NCI-H2107 treated with DMSO at 0.1 percent for 48 hours (cell line): ENCODE measurements around the gene GNAQ.

Source experiments
- DNase-seq: peaks from one replicate; lab custom pipeline; 2025; ENCODE audit not compliant: unreplicated experiment; lab: John Stamatoyannopoulos, UW

GNAQ gene

DNA sequence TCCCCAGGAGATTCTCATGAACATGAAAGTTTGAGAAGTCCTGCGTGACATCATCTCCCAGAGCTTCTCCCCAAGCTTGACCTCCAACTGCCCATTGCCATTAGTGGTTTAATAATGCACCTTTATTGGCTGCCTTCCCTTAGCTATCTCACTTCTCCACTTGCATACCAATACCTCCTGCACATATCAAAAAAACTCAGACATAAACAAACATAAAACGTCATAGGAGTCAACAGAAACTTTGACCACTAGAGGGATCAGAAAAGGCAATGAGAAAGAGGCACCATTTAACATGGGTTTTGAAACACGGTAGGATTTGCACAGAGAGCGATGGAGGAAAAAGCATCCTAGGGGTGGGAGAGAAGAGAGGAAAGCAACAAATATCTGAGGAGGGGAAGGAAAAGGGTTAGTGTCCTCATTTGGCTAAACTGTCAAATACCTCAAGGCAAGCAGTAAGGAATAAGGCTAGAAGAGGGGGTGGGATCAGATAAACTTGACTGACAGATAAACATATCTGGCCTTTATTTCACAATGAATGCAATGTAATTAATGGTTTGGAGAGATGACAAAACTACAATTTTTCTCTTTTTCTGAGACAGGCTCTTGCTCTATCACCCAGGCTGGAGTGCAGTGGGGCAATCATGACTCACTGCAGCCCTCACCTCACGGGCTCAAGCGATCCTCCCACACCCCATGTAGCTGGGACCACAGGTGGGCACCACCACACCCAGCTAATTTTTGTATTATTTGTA, 27.0 kb downstream of the GNAQ start:
- DNase-seq, result no peak

DNA sequence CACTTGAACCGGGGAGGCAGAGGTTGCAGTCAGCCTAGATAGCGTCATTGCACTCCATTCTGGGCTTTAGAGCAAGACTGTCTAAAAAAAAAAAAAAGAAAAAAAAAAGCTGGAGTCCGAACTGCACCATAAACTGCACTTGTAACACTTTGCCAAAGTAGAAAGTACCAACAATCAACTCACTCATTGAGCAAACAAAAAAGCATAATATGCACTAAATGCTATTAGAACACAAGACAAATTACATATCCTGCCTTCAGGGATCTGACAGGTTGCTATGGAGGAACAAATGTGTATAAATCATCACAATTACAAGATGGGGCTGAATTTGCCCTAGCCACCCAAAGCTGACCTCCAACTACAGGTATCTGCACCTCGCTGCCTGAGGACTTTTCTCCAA, 27.9 kb downstream of the GNAQ start:
- DNase-seq, result no peak

DNA sequence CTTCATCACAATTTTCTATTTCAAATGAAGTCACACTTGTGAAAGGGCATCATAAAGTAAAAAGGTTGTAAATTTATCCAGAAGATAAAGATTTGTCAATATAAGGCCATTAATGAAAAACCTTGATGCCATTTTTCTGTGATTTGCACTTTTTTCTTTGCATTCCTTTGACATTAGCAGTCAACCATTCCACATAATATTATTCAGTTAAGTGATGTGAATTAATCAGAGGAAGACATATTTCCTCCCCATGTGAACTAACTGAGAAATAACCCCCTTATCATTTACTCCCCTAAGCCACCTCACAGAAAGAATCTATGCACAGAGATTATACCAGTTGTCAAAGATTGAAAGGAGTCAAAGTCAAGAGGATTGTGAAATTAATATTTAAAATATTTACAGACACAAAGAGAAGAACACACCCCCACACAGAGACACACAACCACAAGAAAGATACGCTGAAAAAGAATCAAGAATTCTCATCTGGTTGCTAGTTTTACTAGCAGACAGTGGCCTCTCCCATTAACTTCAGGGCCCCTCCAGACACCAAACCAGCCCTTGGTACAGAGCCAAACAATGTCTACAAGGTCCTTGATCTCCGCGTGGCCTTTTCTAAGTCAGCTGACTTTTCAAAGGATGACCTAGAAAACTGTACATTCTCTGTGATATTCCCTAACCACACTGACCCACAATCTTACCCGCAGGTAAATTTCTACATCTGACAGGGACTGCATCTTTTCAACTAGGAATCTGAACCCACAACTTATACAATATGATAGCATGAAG, 29.5 kb downstream of the GNAQ start:
- no peak for DNase-seq

DNA sequence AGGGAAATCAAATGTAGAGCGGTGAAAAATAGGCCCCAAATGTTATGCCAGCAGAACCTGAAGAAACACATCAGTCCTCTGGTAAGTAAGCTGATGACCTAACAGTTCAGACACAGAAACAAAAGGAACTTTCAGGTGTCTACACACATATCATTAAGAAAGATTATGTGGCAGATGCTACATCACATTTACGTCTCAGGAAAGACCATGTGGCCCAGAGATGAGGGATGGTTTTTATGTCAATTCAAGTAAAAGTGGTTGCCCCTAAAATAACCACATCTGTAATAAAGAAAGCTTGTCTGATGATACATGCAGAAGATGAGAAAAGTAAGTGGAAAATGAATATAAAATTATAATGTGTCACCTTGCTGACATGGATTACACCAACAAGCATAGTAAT, 31.4 kb downstream of the GNAQ start:
- no peak for DNase-seq

DNA sequence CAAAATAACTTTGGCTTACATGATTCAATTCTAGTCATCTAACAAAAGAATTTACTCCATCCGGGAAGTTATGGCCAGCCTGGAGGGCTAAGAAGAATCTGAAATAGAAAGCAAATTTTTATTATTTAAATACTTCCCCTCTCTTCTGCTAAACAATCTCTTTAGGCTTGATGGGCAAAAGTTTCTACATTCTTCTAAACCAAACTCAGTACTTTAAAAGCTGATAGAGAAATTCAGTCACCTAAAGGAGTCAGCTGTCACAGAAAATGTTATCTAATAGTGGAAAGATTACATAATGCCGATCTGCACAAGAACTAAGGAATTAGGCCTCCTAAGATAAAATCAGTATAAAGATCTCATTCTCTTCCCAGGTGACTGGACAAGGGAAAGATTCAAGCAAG, 32.4 kb downstream of the GNAQ start:
- DNase-seq, result no peak

DNA sequence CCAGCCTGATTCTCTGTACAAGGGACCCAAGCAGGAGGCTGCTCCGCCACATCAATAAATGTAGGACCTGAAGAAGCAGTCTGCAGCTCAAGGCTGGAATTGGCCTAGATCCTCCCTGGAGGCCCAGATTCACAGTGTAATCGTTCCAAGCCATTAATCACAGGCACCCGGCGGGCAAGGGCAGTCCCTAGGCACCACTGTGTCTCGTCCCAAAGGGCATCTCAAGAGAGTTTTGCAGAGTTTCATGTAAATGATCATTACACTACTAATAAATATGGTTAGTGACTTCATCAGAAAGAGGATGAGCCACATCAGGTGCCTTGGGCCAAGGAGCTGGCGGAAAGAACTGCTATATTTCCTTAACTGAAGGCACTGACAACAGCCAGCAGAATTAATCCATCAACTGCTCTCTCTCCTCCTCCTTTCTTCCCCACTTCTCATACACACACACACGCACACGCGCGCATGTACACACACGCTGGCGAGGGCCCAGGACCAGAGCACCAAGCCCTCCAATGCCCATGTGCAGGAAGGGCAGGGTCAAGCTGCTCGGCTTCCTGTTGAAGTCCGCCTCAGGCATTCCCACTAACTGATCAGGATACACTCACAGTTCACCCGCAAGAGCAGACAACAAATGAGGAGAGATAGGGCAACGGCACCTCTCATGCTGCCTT, 33.9 kb downstream of the GNAQ start:
- no peak for DNase-seq

DNA sequence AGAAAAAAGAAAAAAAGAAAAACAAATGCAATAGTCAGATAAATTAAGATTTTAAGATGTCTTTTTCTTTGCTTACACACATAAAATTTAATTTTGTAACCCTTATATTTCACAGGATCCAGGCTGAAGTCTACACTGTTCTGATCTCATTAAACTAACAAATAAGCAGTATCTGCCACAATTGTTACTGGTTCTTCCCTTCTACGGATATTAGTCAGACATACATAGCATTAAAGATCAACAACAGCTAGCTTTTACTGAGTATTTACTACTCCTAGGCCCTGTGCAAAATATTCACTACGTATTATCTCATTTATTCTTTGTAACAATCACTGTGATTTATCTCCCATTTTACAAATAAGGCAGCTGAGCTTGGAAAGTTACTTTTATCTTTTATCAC, 34.9 kb downstream of the GNAQ start:
- DNase-seq, result no peak

DNA sequence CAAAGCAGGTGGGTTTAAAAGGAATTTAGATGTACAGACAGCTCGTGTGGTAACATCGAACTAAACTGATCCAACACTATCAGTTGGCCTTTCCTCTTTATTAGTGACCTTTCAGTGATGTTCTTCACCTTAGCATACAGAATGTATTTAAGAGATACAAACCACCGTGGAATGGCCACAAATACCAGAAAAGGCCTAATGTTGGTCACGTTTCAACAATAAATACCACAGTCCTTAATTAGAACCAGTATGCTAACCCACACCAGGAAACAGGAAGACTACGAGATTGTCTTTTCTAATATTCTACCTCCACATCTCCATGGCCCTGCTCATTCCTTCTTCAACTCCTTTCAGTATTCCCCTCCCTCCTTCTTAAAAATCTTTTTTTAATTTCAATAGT, 40.4 kb downstream of the GNAQ start:
- DNase-seq, result no peak

DNA sequence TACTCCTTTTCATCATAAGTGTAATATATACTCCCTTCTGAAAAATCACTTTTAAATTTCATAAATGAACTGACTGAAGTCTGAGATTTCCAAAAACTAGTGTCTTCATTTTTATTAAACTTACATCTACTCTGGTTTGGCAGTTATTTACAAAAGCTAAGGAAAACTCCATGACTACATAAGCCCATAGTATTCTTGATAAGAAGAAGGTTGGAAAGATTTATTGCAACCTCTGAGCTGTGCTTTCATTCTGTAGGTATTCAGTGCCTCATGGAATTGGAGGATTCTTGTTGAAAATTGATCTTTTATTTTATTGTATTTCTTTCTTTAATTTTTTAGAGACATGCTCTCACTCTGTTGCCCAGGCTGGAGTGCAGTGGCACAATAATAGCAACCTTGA, 41.7 kb downstream of the GNAQ start:
- no peak for DNase-seq

DNA sequence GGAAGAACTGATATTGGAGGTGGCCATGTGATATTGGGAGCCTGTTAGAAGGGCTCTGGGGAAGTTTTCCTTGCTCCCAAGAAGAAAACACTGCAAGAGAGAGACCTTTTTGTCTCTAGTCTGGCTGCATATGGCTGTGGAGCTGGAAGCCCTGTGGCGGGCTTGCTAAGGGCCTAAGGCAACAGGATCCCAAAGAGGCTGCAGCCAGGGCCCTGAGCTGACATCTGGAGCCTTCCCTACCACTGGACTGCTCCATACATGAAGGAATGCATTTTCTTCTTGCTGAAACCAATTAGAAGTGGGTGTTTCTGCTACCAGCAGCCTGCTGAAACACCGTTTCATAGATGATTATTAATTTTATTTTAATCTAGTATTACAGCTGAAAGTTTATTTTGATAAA, 42.2 kb downstream of the GNAQ start:
- DNase-seq, result no peak

DNA sequence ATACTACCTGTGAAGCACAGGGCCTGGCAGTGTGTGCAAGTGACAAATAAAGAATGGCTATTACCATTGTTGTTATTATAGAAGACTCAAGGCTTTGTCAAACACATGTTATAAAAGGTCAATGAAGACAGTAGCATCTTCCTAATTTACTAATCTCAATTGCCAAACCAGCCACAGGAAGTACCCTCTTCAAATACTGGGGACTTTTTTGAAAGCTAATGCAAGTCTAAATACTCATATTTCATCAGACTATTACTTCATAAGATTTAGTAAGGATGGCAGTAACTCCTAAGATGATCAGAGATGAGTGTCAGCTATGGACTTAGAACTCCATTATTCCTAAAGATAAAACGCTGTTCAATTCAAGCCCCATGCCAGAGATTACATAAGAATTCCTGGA, 43.0 kb downstream of the GNAQ start:
- DNase-seq, result no peak

DNA sequence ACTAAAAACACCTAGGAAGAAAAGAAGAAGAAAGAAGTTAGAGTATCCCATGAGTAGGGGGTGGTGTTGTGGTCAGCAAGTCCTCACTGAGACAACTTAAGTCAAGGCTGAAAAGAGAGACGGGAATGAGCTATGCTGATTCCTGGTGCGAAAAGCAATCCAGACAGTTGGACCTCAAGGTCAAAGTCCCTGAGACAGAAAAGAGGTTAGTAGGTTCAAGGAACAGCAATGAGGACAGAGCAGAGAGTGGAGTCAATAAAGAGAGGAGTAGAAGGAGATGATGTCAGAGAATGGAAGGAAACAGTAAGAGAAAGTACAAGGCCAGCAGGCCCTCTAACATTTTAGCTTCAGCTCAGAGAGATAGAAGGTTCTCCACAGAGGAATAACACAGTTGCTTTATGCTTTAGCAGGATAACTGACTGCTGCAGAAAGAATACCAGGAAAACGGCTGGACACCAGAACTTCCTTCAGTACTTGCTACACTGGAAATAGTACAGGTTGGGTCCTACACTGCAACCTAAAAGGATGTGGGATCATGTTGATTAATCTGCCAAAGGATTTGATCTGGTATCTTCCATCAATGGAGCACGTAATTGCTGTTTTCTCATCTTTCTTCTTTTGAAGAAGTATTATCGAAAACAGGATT, 43.6 kb downstream of the GNAQ start:
- no peak for DNase-seq

DNA sequence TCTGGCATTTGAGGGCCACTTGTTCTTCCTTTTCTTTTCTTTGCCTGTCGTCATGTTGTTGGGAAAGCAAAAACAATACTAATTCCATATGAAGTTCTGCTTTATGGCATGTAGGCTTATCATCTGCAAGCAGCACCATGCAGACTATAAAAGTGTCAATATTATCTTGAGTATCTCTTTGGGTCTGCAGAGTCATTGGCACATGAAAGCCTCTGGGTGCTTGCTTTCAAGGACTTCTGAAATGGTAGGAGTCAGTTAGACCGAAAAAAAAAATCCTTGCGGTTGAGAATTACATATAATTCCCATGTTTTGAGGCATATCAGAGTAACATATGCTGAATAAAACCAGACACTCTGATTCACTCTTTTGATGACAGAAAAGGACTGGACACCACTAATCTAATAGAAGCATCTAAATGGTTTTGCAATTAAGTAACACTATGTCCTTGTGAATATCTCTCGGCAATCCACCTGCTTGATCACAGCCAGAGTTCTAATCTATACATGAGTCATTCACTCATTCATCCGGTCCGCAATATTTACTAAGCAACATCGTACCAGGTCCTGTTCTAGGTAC, 44.4 kb downstream of the GNAQ start:
- DNase-seq, result no peak

DNA sequence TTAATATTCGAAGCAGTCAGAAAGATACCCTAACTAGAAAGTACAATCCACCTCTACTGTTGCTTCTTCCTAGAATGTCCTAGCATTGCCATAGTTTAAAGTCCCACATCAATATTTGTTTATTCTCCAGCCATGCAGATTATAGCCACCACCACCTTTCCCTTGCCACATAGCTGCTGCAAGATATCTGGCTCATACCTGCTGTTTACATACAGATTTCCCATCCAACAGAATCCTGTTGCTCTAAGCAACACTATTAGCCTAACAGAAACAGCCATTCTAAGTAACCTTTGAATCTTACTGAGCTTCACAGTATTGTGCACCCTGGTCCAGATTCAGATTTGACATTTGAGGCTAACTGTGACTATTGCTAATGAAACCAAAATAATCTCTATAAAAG, 45.6 kb downstream of the GNAQ start:
- DNase-seq, result no peak

DNA sequence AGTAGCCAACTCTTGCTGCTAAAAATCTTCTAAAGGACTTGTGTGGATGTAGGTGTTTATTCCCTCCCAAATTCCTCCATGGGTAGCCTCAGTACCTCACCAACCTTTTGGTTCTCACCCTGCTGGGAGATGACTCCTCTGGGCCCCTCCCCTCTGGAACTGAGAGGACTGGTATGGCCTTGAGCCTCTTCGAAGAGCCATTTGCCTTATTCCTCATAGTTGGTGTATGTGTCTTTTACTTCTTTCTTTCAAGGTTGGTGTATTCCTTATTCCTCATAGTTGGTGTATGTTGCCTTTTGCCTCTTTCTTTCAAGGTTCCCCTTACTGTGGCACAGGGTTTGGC, 48.3 kb downstream of the GNAQ start:
- DNase-seq, result no peak

DNA sequence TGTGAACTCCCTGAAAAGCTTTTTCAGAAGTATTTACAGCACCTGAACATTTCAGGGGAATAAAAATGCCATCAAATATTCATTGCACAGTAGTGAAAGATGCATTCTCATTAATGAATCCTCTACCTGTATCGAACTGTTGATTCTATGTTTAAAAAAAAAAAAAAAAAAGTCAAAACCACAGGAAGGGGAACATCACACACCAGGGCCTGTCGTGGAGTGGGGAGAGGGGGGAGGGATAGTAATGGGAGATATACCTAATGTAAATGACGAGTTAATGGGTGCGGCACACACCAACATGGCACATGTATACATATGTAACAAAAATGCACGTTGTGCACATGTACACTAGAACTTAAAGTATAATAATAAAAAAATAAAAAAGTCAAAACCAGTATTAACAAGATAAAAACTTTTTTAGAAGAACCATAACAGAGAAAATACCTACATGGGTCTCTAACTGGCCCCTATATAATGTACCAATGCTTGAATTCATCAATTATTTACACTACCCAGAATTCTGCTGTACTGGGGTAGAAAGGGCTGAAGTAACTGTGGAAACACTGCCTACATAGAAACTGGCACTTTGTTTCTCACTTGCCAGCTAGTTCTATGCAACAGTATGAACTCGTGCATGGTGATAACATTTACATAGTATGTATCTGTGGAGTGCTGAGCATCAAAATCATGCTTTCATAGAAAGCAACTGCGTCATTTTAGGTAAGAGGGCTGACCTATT, 48.9 kb downstream of the GNAQ start:
- DNase-seq, result no peak

DNA sequence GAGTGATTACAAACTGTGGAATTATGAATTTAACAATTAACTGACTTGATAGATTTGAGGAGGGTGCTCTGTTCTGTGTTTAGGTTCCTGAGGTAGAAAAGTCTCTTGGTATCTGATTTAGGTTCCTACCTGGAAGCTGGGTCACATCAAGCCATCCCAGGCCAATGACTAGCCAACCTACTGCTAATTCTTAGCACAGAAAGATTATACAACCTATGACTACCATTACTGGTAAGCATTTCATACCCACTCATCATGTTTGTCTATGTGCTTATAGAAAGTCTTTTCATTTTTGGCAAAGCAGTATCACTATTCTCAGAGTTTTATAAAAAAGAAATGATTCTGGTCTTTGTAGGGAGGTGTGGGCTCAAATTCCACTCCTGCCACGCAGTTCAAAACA, 49.7 kb downstream of the GNAQ start:
- no peak for DNase-seq

DNA sequence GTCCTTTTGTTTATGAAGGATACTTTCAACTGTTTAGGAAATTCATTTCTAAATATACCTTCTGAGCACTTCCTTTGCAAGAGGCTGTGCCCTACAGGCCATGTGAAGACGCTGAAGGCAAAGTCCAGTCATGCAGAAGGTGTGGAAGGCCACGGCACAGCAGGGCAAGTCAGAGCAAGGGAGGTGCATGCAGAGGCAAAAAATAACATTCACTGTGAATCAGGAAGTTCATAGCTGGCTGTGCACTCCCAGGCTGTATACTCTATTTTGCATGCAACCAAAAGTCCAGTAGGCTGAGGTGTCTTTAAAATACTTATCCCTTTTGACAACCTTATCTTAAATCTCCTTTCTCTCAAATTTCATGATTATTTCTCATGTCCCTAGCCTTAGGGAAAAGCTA, 50.3 kb downstream of the GNAQ start:
- no peak for DNase-seq

DNA sequence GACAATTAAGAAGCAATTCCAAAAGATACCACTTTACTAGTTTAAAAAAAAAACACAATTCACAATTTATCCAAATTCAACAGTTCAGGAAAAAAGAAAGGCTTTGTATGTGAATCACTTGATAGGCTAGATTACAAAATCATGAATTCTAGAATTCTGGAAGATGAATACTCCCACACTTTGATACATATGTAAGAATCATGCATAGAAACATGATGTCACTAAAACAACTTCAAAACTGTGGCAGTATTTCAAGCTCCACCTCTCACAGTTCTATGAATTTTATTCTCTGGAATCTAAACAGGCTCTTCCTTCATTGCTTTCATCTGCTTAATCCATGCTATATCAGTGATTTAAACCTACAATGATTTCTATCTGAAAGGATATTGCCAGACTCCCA, 51.0 kb downstream of the GNAQ start:
- DNase-seq, result no peak

DNA sequence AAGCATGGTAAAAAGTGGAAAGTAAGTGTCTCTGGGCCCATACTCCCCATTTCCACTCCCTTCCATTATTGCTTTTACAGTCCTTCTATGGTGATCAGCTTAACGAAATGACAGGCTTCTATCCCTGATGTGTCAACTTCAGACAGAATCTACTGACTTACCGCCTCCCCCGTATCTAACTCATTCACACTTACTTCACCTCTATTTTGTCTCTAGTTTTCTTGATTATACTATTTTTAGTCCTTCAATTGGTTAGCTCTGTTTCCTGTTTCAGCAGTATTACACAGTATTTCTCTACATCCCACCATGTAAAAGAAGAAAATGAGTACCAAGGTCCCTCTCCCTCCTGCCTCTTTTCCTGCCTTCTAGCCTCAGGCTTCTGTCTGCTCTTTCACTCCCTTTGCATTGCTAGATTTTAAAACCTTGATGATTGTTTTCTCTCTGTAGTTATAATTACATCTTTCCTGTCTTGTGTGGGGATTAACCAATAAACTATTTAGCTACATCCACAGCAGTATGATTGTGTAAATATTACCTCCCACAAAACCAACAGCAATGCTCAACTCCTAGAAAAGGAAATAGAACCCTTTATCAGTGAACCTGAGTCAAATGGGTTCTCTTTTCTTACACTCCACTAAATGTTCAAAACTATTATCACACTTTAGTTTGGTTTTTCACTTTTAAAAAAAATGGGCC, 53.4 kb downstream of the GNAQ start:
- DNase-seq, result no peak
